ENCODE data around the gene CBR3. TPM values are rescaled to one million over a fixed set of nuclear protein-coding genes. Genes with fewer than 3 reads are reported as not detected.

The CBR3 gene
- total RNA-seq, 6 experiments from 2014 or later = 0.17 to 1.3 (median 0.74) TPM; not detected in 2

- TF ChIP-seq POLR2A (IDR thresholded peaks at IDR 0.05) = no peak
- no peak for TF ChIP-seq CTCF (IDR thresholded peaks at IDR 0.05)
- Histone ChIP-seq H3K4me3 (no peak overlapping the region), H3K27ac (no peak overlapping the region), H3K27me3 (no peaks in the 10 kb centered on the region), H3K36me3 (no peaks in the 10 kb centered on the region), H3K9me3 (no peaks in the 10 kb centered on the region), H3K4me1 (no peaks in the 10 kb centered on the region)
- intact Hi-C loops (cut with DNase I) = no loop called here
- 58% methylated on average over 1 of the region's 1 CpG for WGBS (ENCODE audit: insufficient coverage, low coverage, low lambda C conversion rate, missing lambda C conversion rate)
- no peak for DNase-seq
- ATAC-seq = no peak
These were observed 41.4 kb upstream of the CBR3 start for GRCh38 chr21:36093512-36093911.

- TF ChIP-seq CTCF (IDR thresholded peaks at IDR 0.05) (no peak), POLR2A (IDR thresholded peaks at IDR 0.05) (no peak)
- no peak overlapping the region for H3K4me3 ChIP-seq
- no peaks in the 10 kb centered on the region for H3K36me3 ChIP-seq
- ATAC-seq = no peak
- intact Hi-C loops (cut with DNase I) = no loop called here
- H3K4me1 ChIP-seq = no peaks in the 10 kb centered on the region
- H3K27me3 ChIP-seq = no peaks in the 10 kb centered on the region
- no peak for DNase-seq
- WGBS (ENCODE audit: insufficient coverage, low coverage, low lambda C conversion rate, missing lambda C conversion rate) = 75% methylated on average over 1 of the region's 1 CpG
- no peaks in the 10 kb centered on the region for H3K9me3 ChIP-seq
- no peak overlapping the region for H3K27ac ChIP-seq
These were observed 38.2 kb upstream of the CBR3 start for GRCh38 chr21:36096398-36097290.

- Histone ChIP-seq H3K9me3 (no peaks in the 10 kb centered on the region), H3K27ac (no peak overlapping the region), H3K36me3 (no peaks in the 10 kb centered on the region), H3K27me3 (no peaks in the 10 kb centered on the region), H3K4me1 (no peaks in the 10 kb centered on the region), H3K4me3 (no peak overlapping the region)
- intact Hi-C loops (cut with DNase I) = no loop called here
- WGBS (ENCODE audit: insufficient coverage, low coverage, low lambda C conversion rate, missing lambda C conversion rate) = 85% methylated on average over 8 of the region's 8 CpGs
- TF ChIP-seq POLR2A (IDR thresholded peaks at IDR 0.05) = no peak
- no peak for TF ChIP-seq CTCF (IDR thresholded peaks at IDR 0.05)
- no peak for DNase-seq
- ATAC-seq = no peak
These were observed 37.3 kb upstream of the CBR3 start for GRCh38 chr21:36097427-36098181.

GRCh38 chr21:36098182-36098532 lies 36.7 kb upstream of the CBR3 start:
- Histone ChIP-seq H3K4me1 (no peaks in the 10 kb centered on the region), H3K27ac (no peak overlapping the region), H3K4me3 (no peak overlapping the region), H3K27me3 (no peaks in the 10 kb centered on the region), H3K9me3 (no peaks in the 10 kb centered on the region), H3K36me3 (no peaks in the 10 kb centered on the region)
- ATAC-seq (no peak), DNase-seq (no peak)
- intact Hi-C loops (cut with DNase I) = no loop called here
- TF ChIP-seq CTCF (IDR thresholded peaks at IDR 0.05) = no peak
- TF ChIP-seq POLR2A (IDR thresholded peaks at IDR 0.05) = no peak
- 33% methylated on average over 2 of the region's 2 CpGs for WGBS (ENCODE audit: insufficient coverage, low coverage, low lambda C conversion rate, missing lambda C conversion rate)

Data from right lobe of liver (tissue), 6 donors.